GM18508 (cell line): Measurements from ENCODE around the gene SMC1A.
"Not testable (repeated sequence)": the region's sequence is repeated elsewhere in the genome, so short reads cannot be mapped to it uniquely, and the experiment has no call there.

Experiments
- ATAC-seq: cut with Tn5 transposase; IDR thresholded peaks from one replicate; pipeline ENCODE4 v1.9.1; 2021; ENCODE audit warnings: moderate number of reproducible peaks; ENCODE audit not compliant: insufficient read depth, unreplicated experiment

The SMC1A gene

DNA sequence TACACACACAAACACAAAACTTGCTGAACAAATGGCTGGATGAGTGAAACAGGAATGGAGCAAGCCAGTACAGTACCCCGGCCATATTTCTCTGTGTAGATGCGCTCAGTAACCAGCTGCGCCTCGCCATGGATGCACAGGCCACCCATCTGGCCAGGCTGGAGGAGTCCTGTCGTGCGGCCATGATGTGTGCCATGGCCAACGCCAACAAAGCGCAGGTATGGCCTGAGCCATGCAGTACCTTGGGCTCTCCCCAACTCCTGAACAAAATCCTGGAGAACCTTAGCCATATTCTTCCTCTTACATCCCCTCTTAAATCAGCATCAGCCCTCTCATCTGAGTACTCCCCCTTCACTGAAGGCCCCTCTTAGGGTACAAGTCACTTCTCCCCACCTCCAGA lies 7.3 kb upstream of the SMC1A start:
- ATAC-seq: no peak

DNA sequence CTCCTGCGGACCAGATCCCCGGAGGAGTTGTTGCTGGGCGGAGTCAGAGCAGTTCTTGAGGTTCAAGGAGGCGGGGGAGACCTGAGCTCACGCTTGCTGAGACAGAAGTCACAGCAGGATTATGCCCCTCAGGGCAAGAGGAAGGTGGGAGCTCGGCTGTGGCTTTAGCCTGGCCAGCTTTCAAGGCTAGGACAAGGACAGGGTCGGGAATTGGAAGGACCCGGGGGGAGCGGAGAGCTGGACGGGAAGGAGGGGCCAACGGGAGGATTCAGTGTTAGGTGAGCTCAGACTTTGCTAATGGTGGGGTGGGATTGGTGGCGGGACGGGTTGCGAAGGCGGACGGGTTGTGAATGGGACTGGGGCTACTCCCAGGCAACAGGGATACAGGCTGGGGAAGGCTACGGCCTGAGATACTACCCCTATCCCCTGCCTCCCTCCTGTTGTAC lies 430 bp upstream of the SMC1A start, which contains the start of gene RIBC1:
TSS of gene RIBC1 (plus strand) at position 13 of the 446 bp plus-strand sequence. CDS start 3,404 bp downstream, outside the sequence.
- no peak for ATAC-seq

DNA sequence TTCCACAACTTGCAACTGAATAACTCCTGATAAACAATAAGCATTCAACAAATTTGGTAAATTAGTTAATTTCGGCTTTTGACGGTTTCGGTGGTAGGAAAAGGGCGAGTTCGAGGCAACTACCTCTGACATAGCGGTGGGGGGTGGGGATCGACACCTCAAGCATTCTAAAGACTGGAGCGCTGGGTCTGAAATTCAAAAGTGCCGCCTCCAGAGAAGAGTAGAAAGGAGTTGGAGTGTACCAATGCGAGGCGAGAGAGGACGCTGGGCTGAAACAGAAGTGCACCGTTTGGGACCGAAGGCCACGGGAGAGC lies 725 bp downstream of the SMC1A start:
- no peak for ATAC-seq

DNA sequence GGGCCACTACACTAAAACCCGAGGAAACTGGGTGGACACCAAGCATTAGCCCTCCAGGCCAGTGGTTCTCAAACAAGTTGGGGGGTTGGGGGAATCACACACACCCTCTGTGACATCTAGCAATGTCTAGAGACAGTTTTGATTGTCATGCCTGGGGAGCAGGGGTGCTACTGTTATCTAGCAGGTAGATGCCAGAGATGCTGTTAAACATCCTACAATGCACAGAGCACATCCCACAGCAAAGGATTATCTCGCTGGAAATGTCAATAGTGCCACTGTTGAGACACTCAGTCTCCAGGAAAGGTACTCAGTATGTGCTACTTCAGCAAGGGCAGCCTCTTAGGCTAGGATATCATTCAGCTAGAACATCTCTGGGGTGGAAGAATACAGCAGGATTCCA lies 1.3 kb downstream of the SMC1A start:
- no peak for ATAC-seq

DNA sequence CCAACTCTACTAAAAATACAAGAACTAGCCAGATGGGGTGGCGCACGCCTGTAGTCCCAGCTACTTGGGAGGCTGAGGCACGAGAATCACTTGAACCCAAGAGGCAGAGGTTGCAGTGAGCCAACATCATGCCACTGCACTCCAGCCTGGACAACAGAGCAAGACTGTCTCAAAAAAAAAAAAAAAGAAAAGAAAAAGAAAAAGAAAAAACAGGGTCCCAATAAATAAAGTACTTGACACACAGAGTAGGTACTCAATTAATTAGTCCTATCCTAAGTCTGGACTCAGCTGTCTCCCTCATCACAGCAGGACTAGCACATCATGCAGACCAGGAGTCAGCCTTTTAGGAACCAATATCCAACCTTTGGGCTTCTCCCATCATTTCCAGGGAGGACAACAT lies 2.1 kb downstream of the SMC1A start:
- not testable (repeated sequence) for ATAC-seq

DNA sequence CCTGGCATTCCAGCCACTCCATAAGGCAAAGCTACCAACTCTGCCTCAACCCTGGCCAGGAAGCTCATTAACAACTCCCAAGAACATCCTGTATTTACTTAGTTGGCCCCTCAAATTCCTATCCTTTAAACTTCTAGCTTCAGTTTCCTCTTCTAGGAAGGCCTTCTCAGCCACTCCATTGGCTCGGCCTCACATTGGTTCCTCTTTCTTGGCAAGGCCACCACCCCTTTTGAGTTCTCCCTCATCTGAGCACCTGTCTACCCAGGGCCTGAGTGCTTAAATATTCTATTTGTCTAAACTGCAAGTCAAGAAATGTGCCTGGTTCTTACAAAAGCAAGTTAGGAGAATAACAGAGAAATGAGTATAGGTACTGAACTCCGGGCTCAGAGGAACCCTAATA lies 10.0 kb downstream of the SMC1A start:
- ATAC-seq: no peak

DNA sequence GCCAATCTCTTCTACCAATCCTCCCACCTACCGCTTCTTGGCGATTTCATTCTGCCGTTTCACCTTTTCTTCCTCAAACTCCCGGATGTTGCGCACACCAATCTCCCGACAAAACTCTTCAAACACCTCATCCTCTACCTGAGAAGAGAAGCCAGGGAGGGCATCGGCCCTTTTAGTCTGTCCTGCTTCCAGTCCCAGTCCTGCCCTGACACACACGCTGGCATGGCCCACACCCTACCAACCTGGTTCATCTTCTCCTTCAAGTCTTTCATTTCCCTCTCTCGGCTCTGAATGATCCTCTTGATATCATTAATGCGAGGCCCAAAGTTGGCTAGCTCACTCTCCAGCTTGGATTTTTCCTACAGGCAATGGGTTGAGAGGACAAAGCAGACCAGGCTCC lies 18.9 kb downstream of the SMC1A start:
- ATAC-seq: no peak

DNA sequence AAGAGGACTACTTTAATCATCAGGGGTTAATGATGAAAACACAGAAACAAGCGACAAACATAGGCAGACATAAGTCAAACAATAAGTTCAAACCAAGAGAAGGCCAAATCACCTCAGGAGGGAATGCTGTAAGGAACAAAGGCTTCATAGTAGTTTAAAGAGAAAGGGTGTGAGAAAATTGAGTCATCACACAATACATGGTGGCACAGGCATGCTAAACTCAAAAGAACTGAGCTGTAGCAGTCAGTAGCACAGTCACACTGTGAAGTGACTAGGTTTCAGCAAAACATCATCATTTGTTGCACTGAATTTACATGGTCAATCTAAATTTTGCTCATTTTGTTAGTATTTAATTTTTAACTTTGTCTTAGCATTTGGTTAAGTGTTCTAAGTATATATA lies 24.2 kb downstream of the SMC1A start:
- ATAC-seq: no peak

DNA sequence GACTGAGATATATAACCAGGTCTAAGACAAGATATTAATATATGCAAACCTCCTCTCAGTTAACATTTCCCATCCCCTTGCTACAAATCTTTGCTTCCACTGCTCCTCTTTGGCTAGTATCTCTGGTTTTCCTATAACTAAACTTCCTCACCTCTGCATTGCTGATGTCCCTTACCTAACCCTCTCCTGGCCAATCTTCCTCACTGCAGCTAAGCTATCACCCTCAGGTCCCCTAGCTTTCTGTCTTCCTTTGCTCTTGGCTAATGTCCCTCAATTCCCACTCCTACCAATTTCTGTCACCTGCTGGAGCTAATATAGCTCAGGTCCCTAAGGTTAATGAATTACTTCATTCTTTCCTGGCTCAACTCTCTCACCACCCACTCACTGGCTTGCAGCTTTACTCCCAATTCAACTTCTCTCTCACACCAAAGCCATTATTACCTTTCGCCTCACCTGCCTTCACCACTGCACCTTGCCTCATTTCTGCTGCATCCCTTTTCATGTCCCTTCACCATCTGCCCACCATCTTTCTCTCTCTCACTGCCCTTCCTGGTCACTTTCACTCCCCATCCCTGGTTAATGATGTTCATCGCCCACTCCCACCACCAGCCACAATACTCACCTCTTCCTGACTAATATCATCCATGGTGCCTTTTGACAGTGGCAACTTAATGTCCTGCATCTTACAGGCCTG lies 26.7 kb downstream of the SMC1A start:
- ATAC-seq: no peak

DNA sequence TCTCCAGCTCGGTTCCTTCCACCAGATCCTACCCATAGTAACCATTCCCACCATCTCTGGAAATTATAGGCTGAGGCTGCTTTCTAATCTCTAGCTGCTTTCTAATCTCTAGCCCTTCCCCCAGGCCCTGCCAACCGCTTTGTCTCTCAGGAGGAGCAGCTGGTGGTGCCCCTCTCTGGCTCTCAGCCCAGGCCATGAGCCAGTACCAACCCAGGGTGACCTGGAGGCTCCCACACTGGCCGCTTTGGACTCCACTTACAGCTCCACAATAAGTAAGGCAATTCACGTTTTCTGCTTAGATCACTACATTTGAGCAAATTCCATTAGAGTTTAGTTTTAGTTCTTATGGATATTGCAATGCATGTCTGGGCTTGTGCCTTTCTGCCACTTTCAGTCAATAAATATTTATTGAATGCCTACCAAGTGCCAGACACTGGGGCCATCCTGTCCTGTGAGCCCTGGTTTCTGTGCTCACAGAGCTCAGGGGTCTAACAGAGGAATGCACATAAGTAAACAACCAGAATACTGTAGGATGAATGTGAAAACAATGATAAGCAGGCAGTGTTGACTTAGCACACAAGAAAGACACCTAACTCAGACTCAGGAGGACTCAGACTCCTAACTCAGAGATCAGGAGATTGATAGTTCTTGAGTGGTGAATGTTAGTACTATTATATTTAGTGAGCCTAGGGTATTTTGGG lies 38.9 kb downstream of the SMC1A start:
- no peak for ATAC-seq

DNA sequence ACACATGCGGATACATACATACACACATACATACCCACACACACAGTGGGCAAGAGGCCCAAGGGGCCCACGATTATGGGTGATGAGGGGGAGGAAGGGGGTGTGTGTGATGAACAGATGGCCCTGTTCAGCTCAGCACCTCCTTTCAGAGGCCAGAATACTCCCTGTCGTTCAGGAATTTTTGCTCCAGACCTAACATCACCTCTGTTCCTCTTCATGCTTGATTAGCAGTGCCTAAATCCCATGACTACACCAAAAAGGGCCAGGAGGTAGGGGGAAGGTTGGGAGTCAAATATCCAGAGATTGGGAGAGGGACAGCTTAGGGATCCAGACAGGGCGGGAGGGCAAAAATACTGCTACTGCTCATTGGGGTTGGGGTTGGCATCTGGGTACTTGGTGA lies 42.7 kb downstream of the SMC1A start:
- ATAC-seq: no peak

DNA sequence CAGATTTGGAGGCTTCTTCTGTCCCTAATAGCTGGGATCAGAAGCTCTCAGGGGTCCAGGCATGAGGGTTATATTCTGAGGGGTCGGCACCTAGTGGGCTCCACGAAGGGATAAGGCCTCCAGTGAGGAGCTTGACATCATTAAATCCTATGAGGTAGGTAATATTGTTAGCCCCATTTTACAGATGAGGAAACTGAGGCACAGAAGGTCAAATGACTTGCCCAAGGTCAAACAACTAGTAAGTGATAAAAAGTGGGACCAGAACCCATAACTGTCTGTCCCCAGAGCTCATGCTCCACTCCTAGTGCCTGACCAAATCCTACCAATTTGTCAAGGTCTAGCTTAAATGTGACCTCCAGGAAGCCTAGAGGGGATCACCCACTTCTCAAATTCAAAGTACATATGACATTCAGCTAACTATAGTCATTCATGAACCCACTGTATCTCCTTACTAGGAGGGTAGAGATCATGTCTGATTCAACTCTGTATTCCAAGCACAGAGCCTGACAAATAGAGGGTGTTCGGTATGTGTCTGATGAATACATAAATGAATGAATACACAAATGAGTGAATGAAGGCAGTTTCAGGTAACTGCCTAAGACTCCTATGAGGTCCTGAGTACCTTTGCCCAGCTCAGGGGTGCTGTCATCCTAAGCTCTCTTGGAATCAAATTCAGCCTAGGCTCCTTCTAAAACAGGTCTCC lies 43.3 kb downstream of the SMC1A start:
- no peak for ATAC-seq

DNA sequence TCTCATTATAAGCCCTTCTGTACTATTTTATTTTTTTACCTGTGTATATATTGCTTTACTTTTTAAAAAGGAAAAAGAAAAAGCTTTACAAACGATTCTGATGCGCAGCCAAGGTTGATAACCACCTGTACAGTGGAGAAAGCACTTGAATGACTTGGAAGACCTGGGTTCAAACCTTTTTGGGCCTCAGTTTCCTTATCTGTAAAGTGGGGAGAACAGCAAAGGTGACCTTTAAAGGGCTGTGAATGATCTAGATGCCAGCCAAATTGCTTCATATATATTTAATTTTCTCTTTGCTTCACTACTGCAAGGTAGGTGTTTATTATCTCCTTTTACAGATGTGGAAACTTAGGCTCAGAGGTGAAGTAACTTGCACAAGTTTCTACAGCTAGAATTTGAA lies 45.0 kb downstream of the SMC1A start:
- no peak for ATAC-seq

DNA sequence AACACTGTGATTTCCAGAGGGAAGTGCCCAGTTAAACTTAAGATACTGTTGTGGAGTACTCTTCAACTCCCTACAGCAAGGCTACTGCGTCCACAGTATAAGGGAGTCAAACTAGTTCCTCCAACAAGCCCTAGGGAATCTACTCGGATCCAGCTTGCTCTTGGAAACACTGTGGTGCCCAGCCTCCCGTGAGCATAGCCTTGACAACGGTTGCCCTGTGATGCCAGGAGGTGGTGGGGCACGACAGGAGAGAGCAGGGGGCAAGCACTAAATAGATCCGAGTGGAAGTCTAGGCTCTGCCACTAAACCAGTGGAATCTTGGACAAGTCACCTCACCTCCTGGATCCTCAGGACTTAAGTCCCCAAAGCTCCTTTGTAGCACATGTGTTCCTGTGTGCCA lies 45.6 kb downstream of the SMC1A start:
- no peak for ATAC-seq

DNA sequence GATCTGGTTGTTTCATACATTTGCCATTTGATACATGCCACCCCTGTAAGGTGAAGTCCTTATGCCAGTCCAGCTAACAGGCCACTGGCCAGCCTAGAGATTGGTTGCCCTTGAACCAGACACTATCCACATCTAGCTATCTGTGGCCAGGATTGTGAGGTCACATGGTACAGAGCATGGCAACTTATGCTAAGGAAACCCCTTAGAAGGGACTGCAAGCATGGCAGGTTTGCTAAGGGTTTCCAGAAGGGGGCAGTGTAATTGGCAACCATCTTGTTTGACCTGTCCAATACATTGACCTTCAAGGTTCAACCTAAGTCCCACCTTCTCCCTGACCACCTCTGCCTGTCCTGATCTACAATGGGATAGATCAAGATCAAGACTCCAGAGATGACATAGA lies 47.5 kb downstream of the SMC1A start:
- no peak for ATAC-seq

DNA sequence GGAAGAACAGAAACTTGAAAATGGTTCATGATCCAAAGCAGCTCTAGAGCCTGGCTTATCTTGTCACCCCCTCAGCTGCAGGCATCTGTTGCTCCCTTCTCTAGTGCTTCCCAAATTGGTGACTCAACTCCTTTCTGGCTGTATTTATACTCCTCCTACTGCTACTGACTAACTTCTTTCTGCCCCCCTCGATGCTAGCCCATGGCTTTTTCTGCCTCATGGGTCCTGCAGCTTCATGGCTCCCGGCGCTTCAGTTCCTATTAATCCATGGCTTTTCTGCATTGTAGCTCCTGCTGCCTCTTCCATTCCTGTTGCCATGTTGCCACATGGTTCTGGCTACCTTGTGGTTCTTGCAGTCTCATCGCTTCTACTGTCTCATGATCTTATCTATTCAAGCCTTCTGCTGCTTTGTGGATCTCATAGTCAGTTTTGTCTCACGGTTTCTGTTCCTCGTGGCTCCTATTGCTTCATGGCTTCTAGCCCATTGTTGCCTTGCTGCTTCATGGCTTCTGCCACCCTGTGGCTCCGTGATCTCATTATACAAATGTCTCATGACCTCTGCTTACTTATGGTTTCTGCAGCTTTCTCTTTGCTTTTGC lies 48.1 kb downstream of the SMC1A start:
- no peak for ATAC-seq

DNA sequence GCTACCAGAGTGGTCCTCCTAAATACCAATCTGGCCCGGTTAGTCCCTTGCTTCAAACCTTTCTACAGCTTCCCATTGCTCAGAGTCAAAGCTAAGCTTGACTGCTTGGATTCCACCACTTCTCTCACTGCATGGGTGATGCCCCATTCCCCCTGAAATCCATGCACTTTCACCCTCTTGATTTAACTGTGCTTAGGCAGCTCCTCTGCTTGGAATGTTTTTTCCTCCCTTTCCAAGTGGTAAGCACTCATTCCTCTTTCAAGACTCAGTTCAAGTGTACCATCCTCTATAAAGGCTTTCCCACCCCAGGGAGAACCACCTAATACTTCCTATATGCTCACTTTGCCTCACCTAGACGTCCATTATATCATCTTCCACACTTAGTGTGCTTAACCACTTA lies 49.1 kb downstream of the SMC1A start:
- no peak for ATAC-seq

DNA sequence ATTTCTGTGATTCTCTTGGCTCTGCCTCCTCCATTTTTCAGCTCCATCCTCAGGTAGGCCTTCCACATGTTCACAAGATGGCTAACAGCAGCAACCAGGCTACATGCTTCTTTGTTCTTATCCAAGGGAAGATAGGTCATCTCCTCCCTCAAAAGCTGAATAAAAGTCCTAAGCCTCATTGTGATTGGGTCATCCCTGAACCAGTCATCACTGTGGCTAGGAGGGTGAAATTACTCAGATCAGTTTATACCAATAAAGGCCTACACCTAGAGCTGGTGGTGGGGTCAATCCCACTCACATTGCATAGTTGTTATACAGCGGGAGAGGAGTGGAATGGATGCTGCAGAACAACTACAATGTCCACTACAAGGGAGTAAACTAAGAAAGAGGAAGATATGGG lies 56.0 kb downstream of the SMC1A start:
- not testable (repeated sequence) for ATAC-seq

DNA sequence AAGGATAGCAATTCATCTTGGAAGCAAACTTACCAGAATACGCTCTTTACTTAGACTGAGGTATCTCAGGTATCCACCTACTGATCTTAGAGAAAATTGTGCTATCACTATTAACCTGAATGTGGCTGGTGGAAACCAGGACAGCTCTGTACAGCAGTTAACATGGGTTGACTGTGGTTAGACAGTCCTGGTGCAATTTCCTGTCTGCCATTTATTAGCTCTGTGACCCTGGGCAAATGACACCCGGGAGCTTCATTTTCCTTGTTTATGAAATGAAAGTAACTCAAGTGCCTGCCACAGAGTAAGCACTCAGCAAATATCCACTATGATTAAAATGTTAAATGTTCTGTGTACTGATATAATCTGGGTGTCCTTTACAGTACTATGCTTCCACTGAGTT lies 60.0 kb downstream of the SMC1A start:
- no peak for ATAC-seq

DNA sequence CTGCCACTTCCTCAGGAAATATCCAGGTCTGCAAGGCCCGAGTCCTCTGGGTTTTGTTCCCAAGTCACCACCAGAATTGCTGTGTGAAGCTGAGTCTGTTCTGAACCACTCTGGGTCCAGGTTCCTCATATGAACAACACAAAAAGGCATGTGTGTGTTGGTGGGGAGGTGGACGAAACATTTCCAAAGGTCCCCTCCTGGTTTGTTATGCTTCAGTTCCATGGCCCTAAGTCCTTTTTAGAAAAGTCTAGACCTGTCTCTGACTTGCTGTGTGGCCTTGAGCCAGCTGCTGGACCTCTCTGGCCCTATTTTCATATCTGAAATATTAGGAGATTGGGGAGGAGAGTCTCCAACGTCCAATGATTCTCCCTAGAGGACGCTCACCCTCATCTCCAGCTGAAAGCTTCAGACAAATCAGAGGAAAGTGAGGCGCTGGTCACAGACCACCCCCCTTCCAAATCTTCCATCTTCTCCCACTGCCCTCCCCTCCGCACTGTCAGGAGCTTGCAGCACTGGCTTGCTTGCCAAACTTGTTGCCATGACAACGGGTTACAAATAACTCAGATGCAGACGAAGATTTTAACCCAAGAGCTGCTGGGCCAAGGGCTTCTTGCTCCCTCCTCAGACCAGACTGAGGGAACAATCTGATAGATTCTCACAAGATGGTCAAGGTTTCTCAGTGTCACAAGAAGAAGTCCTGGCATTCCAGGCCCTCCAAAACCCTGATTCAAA lies 64.5 kb downstream of the SMC1A start:
- no peak for ATAC-seq

DNA sequence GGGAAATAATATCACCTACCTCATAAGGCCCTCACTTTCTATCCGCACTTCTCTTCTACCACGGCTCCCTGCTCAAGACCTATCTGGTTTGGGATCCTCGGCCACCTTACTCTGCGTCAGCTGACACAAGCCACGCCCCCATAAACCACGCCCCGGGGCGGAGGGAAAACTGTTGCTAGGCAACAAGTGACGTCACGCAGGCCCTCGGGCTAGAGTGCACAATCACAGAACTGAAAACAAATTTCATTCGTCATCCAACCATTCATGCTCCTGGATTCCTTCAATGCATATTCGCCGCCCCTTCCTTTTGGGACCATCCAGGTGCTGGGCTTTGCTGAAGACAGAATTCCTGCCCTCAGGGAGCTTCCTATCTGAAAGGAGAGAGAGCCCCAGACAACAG lies 66.3 kb downstream of the SMC1A start:
- no peak for ATAC-seq
